Cardiac muscle cell (in vitro differentiated cells and primary cell): Measurements from ENCODE around the gene ZNF425. TPM values are rescaled to one million over a fixed set of nuclear protein-coding genes. Genes with fewer than 3 reads are reported as not detected.

Experiments used
- DNase-seq, 2 donors: peaks; one replicate each; pipeline versions ENCODE4 v3.0.0 to v3.0.0-alpha.2; 2010 to 2017; ENCODE audit warnings: low read depth in 1 of 2, low spot score in 1 of 2
- H3K27ac ChIP-seq: fragments of 200-600 bp; sonication (generic); 2 replicates; pipeline ENCODE4 v1.5.1; 2016
- H3K27me3 ChIP-seq: fragments of 200-600 bp; sonication (generic); 2 replicates; pipeline ENCODE4 v1.6.0; 2016; ENCODE audit warnings: control low read depth
- H3K36me3 ChIP-seq: fragments of 200-600 bp; sonication (generic); 2 replicates; pipeline ENCODE4 v1.5.1; 2016; ENCODE audit warnings: control low read depth
- H3K4me1 ChIP-seq: fragments of 200-600 bp; sonication (generic); 2 replicates; pipeline ENCODE4 v1.8.1; 2017; ENCODE audit warnings: low read depth, mild to moderate bottlenecking, mixed run types
- H3K4me3 ChIP-seq: fragments of 200-600 bp; sonication (generic); 2 replicates; pipeline ENCODE4 v1.5.1; 2016; ENCODE audit warnings: mild to moderate bottlenecking
- H3K9me3 ChIP-seq: fragments of 200-600 bp; sonication (generic); 2 replicates; pipeline ENCODE4 v1.5.1; 2017; ENCODE audit warnings: low read depth, mild to moderate bottlenecking, control low read depth
- CTCF ChIP-seq: IDR thresholded peaks from 2 replicates; pipeline ENCODE4 v1.5.1; 2012; ENCODE audit warnings: low read depth, mild to moderate bottlenecking, low read length
- polyA plus RNA-seq: library from polyadenylated mRNA; unstranded; fragments of >200 nt; fragmentation: Nextera tagmentation; extraction: Ambion mirVana; gene quantifications from 2 replicates; pipeline ENCODE4 v1.2.1, GENCODE V29; 2016
- total RNA-seq: library from RNA; depleted of rRNA; stranded (reverse); fragments of >200 nt; gene quantifications from 2 replicates; pipeline ENCODE4 v1.2.3, GENCODE V29; 2016

The ZNF425 gene
- total and polyA plus RNA-seq, 2 experiments from 2014 or later = 6.8 to 11.3 TPM

DNA sequence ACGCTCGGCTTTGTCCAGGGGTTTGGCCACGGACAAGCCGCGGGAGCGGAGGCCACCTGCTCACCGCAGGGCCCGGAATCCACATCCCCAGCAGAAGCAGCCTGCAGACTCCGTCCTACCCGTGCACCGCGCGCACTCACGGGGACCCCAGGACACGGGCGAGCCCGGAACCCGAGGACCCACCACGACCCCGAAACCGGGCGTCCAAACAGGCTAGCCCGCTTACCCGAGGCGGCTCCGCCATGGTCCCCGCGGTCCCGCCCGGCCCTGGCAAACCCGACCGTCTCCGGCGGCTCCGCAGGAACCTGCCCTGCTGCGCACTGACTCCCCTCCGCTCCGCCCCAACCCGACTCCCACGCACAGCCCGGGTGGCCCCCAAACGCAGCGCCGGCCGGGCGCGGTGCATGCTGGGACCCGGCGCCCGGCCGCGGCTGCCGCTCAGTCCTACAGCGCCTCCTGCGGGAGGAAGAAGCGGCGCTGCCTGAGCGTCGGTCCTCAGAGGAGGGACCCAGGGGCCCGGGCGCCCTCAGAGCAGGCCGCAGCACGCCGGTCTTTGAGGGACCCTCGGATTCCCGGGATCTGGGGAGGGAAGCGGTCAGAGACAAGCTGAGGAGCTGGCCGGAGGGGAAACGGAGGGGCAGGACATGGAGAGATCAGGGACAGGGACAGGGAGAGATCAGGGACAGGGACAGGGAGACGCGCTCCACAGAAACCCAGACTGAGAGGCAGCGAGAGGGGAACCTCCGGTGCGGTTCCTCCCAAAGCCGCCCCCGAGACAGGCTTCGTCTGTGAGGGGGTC is 35.5 kb downstream of the ZNF425 start, which contains the start of gene ZNF786:
ZNF786 (minus strand) TSS at position 322 of the 799 bp plus-strand sequence; CDS start at position 244, 78 bp downstream.
- Histone ChIP-seq H3K27ac (peak within 1 kb of the TSS; percentile 92), H3K27me3 (no peaks in the 10 kb centered on the region), H3K4me1 (no peaks in the 10 kb centered on the region), H3K36me3 (no peaks in the 10 kb centered on the region), H3K4me3 (peak within 1 kb of the TSS; percentile 81), H3K9me3 (no peaks in the 10 kb centered on the region)
- DNase-seq = peak; percentile 94 to 95
- TF ChIP-seq CTCF = peak; percentile 93

- Histone ChIP-seq H3K27ac (no peak overlapping the region), H3K4me1 (no peaks in the 10 kb centered on the region), H3K9me3 (no peaks in the 10 kb centered on the region), H3K27me3 (no peaks in the 10 kb centered on the region), H3K4me3 (no peak overlapping the region), H3K36me3 (no peaks in the 10 kb centered on the region)
- DNase-seq = no peak
- TF ChIP-seq CTCF = no peak
Measured at GRCh38 chr7:149087376-149087775, 38.7 kb downstream of the ZNF425 start.

- DNase-seq = no peak
- H3K9me3 ChIP-seq = no peaks in the 10 kb centered on the region
Measured at GRCh38 chr7:149085866-149086265, 40.3 kb downstream of the ZNF425 start.

GRCh38 chr7:149084407-149084806 is 41.7 kb downstream of the ZNF425 start:
- H3K27ac ChIP-seq = no peak overlapping the region
- H3K4me1 ChIP-seq = no peaks in the 10 kb centered on the region
- H3K36me3 ChIP-seq = no peaks in the 10 kb centered on the region
- H3K4me3 ChIP-seq = no peak overlapping the region
- TF ChIP-seq CTCF = no peak
- no peaks in the 10 kb centered on the region for H3K9me3 ChIP-seq
- no peaks in the 10 kb centered on the region for H3K27me3 ChIP-seq
- DNase-seq = no peak

More at GRCh38 chr7:149085866-149086265, 40.3 kb downstream of the ZNF425 start:
- Histone ChIP-seq H3K36me3 (no peaks in the 10 kb centered on the region), H3K4me3 (no peak overlapping the region), H3K4me1 (no peaks in the 10 kb centered on the region), H3K27me3 (no peaks in the 10 kb centered on the region), H3K27ac (no peak overlapping the region)
- TF ChIP-seq CTCF = no peak

- TF ChIP-seq CTCF = no peak
- Histone ChIP-seq H3K27ac (no peak overlapping the region), H3K27me3 (no peaks in the 10 kb centered on the region), H3K4me1 (no peaks in the 10 kb centered on the region), H3K36me3 (peaks cover 5% of the 10 kb centered on the region), H3K9me3 (no peaks in the 10 kb centered on the region), H3K4me3 (no peak overlapping the region)
- no peak for DNase-seq
Measured at GRCh38 chr7:149081914-149082313, 44.2 kb downstream of the ZNF425 start.
